ENCODE results near the gene LPGAT1. TPM values are rescaled to one million over a fixed set of nuclear protein-coding genes. Genes with fewer than 3 reads are reported as not detected.
"Not testable (repeated sequence)": the region's sequence is repeated elsewhere in the genome, so short reads cannot be mapped to it uniquely, and the experiment has no call there.

LPGAT1 gene
- total and polyA plus RNA-seq, 11 donors, result 5.6 to 40.0 (median 25.0) TPM

- no peak overlapping the region for H3K27ac ChIP-seq
- peaks cover 0 to 5% (median 0%) of the 10 kb centered on the region in 9 donors for H3K27me3 ChIP-seq
- no peaks in the 10 kb centered on the region for H3K36me3 ChIP-seq
- DNase-seq (peak; percentile 64 to 89 (median 76)), ATAC-seq (peak; percentile 57 to 95 (median 90))
- peak overlapping the region in 8 of 12 donors; percentile 9 to 40 (median 31) for H3K4me3 ChIP-seq
- H3K4me1 ChIP-seq, result peaks cover 0 to 11% (median 2%) of the 10 kb centered on the region in 12 donors
- WGBS, 4 donors, result 19 to 24% (median 21%) methylated on average over 27 to 29 of the region's 29 CpGs
- no peaks in the 10 kb centered on the region for H3K9me3 ChIP-seq
- TF ChIP-seq CTCF (IDR thresholded peaks at IDR 0.05) (peak; percentile 87 to 98 (median 90)), POLR2A (IDR thresholded peaks at IDR 0.05) (no peak)
- intact Hi-C loops (cut with DNase I), result loop anchor here in 9 of 10 donors (1.0 to 10.0 kb wide), 7 partner anchors 56 to 249 kb away; partner anchors contain the start of gene LPGAT1 (in 7 of the 9)
Measured at GRCh38 chr1:211698161-211699026, 132.2 kb downstream of the LPGAT1 start.

GRCh38 chr1:211697356-211697755 is 133.2 kb downstream of the LPGAT1 start:
- H3K4me1 ChIP-seq, result peaks cover 0 to 11% (median 2%) of the 10 kb centered on the region in 12 donors
- WGBS, 4 donors, result 50 to 67% (median 61%) methylated on average over 1 of the region's 1 CpG; no CpG with 5 or more reads in 1 of the 4 donors
- ATAC-seq (no peak), DNase-seq (peak in 1 of 5 donors; percentile 41)
- no peak overlapping the region for H3K4me3 ChIP-seq
- TF ChIP-seq CTCF (IDR thresholded peaks at IDR 0.05) (no peak), POLR2A (IDR thresholded peaks at IDR 0.05) (no peak)
- no peak overlapping the region for H3K27ac ChIP-seq
- peaks cover 0 to 5% (median 0%) of the 10 kb centered on the region in 9 donors for H3K27me3 ChIP-seq
- intact Hi-C loops (cut with DNase I), result loop anchor here in 8 of 10 donors (2.0 to 10.0 kb wide), 6 partner anchors 57 to 250 kb away; partner anchors contain the start of gene LPGAT1 (in 4 of the 8)
- H3K36me3 ChIP-seq, result no peaks in the 10 kb centered on the region
- H3K9me3 ChIP-seq, result no peaks in the 10 kb centered on the region

GRCh38 chr1:211695135-211695816 is 135.3 kb downstream of the LPGAT1 start:
- H3K4me3 ChIP-seq, result no peak overlapping the region
- no peak for ATAC-seq
- WGBS, 4 donors, result 57 to 71% (median 65%) methylated on average over 10 of the region's 10 CpGs
- TF ChIP-seq POLR2A (IDR thresholded peaks at IDR 0.05), result no peak
- no peak for TF ChIP-seq CTCF (IDR thresholded peaks at IDR 0.05)
- peaks cover 0 to 11% (median 2%) of the 10 kb centered on the region in 12 donors for H3K4me1 ChIP-seq
- no peaks in the 10 kb centered on the region for H3K9me3 ChIP-seq
- no peak overlapping the region for H3K27ac ChIP-seq
- DNase-seq, result no peak
- H3K36me3 ChIP-seq, result no peaks in the 10 kb centered on the region
- H3K27me3 ChIP-seq, result peaks cover 0 to 5% (median 0%) of the 10 kb centered on the region in 9 donors
- intact Hi-C loops (cut with DNase I), result loop anchor here in 8 of 10 donors (5.0 to 10.0 kb wide), 5 partner anchors 60 to 252 kb away; partner anchors contain the start of gene LPGAT1 (in 4 of the 8)

GRCh38 chr1:211693911-211694310 is 136.7 kb downstream of the LPGAT1 start:
- H3K27me3 ChIP-seq, H3K36me3 ChIP-seq, DNase-seq, H3K27ac ChIP-seq, ATAC-seq, H3K4me1 ChIP-seq, H3K4me3 ChIP-seq, H3K9me3 ChIP-seq: not testable (repeated sequence)
- intact Hi-C loops (cut with DNase I), result loop anchor here in 3 of 10 donors (10.0 kb wide), 2 partner anchors 61 to 251 kb away; no protein-coding TSS in a partner anchor
- WGBS, 4 donors, result 86 to 96% (median 94%) methylated on average over 5 of the region's 5 CpGs

Other genes with a start within 250 kb of the LPGAT1 start
- gene NEK2, start 155.1 kb downstream of the LPGAT1 start, total RNA-seq, result 1 to 10 TPM in 1 of 9 donors, under 1 TPM in 4, not detected in 4; 0.16 to 2.5 (median 0.34) TPM
- under 1 TPM in 1 of 2 donors, not detected in 1; 0.10 TPM for gene NEK2, start 155.1 kb downstream of the LPGAT1 start, polyA plus RNA-seq
- 10 to 100 TPM in 4 of 9 donors, 1 to 10 TPM in 5; 5.8 to 12.9 (median 9.5) TPM for gene INTS7, start 204.8 kb upstream of the LPGAT1 start, total RNA-seq
- gene INTS7, start 204.8 kb upstream of the LPGAT1 start, polyA plus RNA-seq, result 1 to 10 TPM; 3.6 to 9.1 TPM
- 1 to 10 TPM in 1 of 9 donors, under 1 TPM in 7, not detected in 1; 0.20 to 6.2 (median 0.47) TPM for gene DTL, start 205.0 kb upstream of the LPGAT1 start, total RNA-seq
- gene DTL, start 205.0 kb upstream of the LPGAT1 start, polyA plus RNA-seq, result under 1 TPM; 0.08 to 0.43 TPM

Data from heart left ventricle (tissue), 16 donors.